Transverse colon (tissue), 3 donors: Measurements from ENCODE around the gene TGM6.

Experiments
- POLR2A ChIP-seq: fragments of 450-650 bp; IDR thresholded peaks from one replicate; pipeline ENCODE4 v1.6.1; 2016; ENCODE audit warnings: antibody characterized with exemption, mild to moderate bottlenecking, moderate library complexity
- TF ChIP-seq, protein P1 (sequence below), 5 experiments: fragments of 200-600 bp in 3 of 5; fragments of 450-650 bp in 2 of 5; sonication (generic) in 3 of 5; IDR thresholded peaks; 1 replicate in 2 of 5; 2 replicates in 3 of 5; pipeline ENCODE4 v1.5.1; 2016 to 2017; ENCODE audit warnings: antibody characterized with exemption in 5 of 5, inconsistent platforms in 3 of 5, mild to moderate bottlenecking in 2 of 5, moderate library complexity in 1 of 5

DNA sequence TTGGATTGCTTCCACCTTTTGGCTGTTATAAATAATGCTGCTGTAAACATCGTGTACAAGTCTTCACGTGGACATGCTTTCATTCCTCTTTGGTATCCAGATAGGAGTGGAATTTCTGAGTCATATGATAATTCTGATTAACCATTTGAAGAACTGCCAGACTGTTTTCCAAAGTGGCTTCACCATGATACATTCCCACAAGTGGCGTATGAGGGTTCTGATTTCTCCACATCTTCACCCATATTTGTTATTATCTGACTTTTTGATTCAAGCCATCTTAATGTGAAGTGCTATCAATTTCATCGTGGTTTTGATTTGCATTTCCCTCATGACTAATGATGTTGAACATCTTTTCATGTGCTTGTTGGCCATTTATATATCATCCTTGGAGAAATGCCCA, 92.8 kb downstream of the TGM6 start:
- TF ChIP-seq POLR2A: no peak
- TF ChIP-seq, protein P1, sequence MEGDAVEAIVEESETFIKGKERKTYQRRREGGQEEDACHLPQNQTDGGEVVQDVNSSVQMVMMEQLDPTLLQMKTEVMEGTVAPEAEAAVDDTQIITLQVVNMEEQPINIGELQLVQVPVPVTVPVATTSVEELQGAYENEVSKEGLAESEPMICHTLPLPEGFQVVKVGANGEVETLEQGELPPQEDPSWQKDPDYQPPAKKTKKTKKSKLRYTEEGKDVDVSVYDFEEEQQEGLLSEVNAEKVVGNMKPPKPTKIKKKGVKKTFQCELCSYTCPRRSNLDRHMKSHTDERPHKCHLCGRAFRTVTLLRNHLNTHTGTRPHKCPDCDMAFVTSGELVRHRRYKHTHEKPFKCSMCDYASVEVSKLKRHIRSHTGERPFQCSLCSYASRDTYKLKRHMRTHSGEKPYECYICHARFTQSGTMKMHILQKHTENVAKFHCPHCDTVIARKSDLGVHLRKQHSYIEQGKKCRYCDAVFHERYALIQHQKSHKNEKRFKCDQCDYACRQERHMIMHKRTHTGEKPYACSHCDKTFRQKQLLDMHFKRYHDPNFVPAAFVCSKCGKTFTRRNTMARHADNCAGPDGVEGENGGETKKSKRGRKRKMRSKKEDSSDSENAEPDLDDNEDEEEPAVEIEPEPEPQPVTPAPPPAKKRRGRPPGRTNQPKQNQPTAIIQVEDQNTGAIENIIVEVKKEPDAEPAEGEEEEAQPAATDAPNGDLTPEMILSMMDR (IDR thresholded peaks at IDR 0.05): no peak
